ENCODE measurements around the gene CNTRL. TPM values are rescaled to one million over a fixed set of nuclear protein-coding genes. Genes with fewer than 3 reads are reported as not detected.

Gene CNTRL
- total RNA-seq, 1 donor from 2014 or later = 7.5 TPM

GRCh38 chr9:121187636-121188305 lies 113.0 kb downstream of the CNTRL start:
- TF ChIP-seq CTCF (IDR thresholded peaks at IDR 0.05) = no peak
- Mint-ChIP-seq H3K27ac (ENCODE audit: unreplicated experiment) (no peak overlapping the region), H3K9me3 (ENCODE audit: unreplicated experiment) (no peaks in the 10 kb centered on the region), H3K4me3 (ENCODE audit: unreplicated experiment) (no peak overlapping the region), H3K4me1 (ENCODE audit: unreplicated experiment) (peaks cover 55% of the 10 kb centered on the region), H3K36me3 (ENCODE audit: unreplicated experiment) (peaks cover 22% of the 10 kb centered on the region), H3K27me3 (ENCODE audit: unreplicated experiment) (no peaks in the 10 kb centered on the region)
- DNase-seq (ENCODE audit: extremely low spot score, unreplicated experiment) = no peak

GRCh38 chr9:121189006-121189405 lies 114.3 kb downstream of the CNTRL start:
- Mint-ChIP-seq H3K4me1 (ENCODE audit: unreplicated experiment) (peaks cover 58% of the 10 kb centered on the region), H3K4me3 (ENCODE audit: unreplicated experiment) (no peak overlapping the region), H3K27ac (ENCODE audit: unreplicated experiment) (no peak overlapping the region), H3K9me3 (ENCODE audit: unreplicated experiment) (no peaks in the 10 kb centered on the region), H3K27me3 (ENCODE audit: unreplicated experiment) (no peaks in the 10 kb centered on the region), H3K36me3 (ENCODE audit: unreplicated experiment) (peaks cover 17% of the 10 kb centered on the region)
- TF ChIP-seq CTCF (IDR thresholded peaks at IDR 0.05) = no peak
- DNase-seq (ENCODE audit: extremely low spot score, unreplicated experiment) = no peak

GRCh38 chr9:121189660-121190059 lies 114.9 kb downstream of the CNTRL start:
- no peak for DNase-seq (ENCODE audit: extremely low spot score, unreplicated experiment)
- Mint-ChIP-seq H3K9me3 (ENCODE audit: unreplicated experiment) (no peaks in the 10 kb centered on the region), H3K27ac (ENCODE audit: unreplicated experiment) (no peak overlapping the region), H3K4me3 (ENCODE audit: unreplicated experiment) (no peak overlapping the region), H3K27me3 (ENCODE audit: unreplicated experiment) (no peaks in the 10 kb centered on the region), H3K4me1 (ENCODE audit: unreplicated experiment) (peaks cover 60% of the 10 kb centered on the region), H3K36me3 (ENCODE audit: unreplicated experiment) (peaks cover 17% of the 10 kb centered on the region)
- TF ChIP-seq CTCF (IDR thresholded peaks at IDR 0.05) = no peak

- no peak for DNase-seq (ENCODE audit: extremely low spot score, unreplicated experiment)
- no peak overlapping the region for H3K4me3 Mint-ChIP-seq (ENCODE audit: unreplicated experiment)
- no peaks in the 10 kb centered on the region for H3K27me3 Mint-ChIP-seq (ENCODE audit: unreplicated experiment)
- no peak overlapping the region for H3K27ac Mint-ChIP-seq (ENCODE audit: unreplicated experiment)
- peaks cover 68% of the 10 kb centered on the region for H3K4me1 Mint-ChIP-seq (ENCODE audit: unreplicated experiment)
- H3K9me3 Mint-ChIP-seq (ENCODE audit: unreplicated experiment) = no peaks in the 10 kb centered on the region
- no peak for TF ChIP-seq CTCF (IDR thresholded peaks at IDR 0.05)
- peaks cover 11% of the 10 kb centered on the region for H3K36me3 Mint-ChIP-seq (ENCODE audit: unreplicated experiment)
These were observed 116.5 kb downstream of the CNTRL start for GRCh38 chr9:121191235-121191634.

- TF ChIP-seq CTCF (IDR thresholded peaks at IDR 0.05) = no peak
- Mint-ChIP-seq H3K9me3 (ENCODE audit: unreplicated experiment) (no peaks in the 10 kb centered on the region), H3K27me3 (ENCODE audit: unreplicated experiment) (no peaks in the 10 kb centered on the region), H3K4me1 (ENCODE audit: unreplicated experiment) (peaks cover 70% of the 10 kb centered on the region), H3K4me3 (ENCODE audit: unreplicated experiment) (no peak overlapping the region), H3K36me3 (ENCODE audit: unreplicated experiment) (peaks cover 7% of the 10 kb centered on the region), H3K27ac (ENCODE audit: unreplicated experiment) (peak overlapping the region; percentile 38)
- no peak for DNase-seq (ENCODE audit: extremely low spot score, unreplicated experiment)
These were observed 117.8 kb downstream of the CNTRL start for GRCh38 chr9:121192518-121192917.
